Fibroblast of lung (primary cell): ENCODE measurements around the gene SENP8. TPM values are rescaled to one million over a fixed set of nuclear protein-coding genes. Genes with fewer than 3 reads are reported as not detected.

Experiments
- DNase-seq, 2 donors: peaks; one replicate each; pipeline versions ENCODE4 v3.0.0 to v3.0.0-alpha.2; 2010; ENCODE audit warnings: low read depth in 2 of 2
- H2AFZ ChIP-seq: 2 replicates; pipeline ENCODE4 v1.5.1; 2012; ENCODE audit warnings: low read length, control low read depth, inconsistent platforms
- H3K27ac ChIP-seq: 2 replicates; pipeline ENCODE4 v1.5.1; 2011; ENCODE audit warnings: low read length, control low read depth; ENCODE audit not compliant: insufficient read depth
- H3K27me3 ChIP-seq: 2 replicates; pipeline ENCODE4 v1.5.1; 2011; ENCODE audit warnings: mild to moderate bottlenecking, low read length; ENCODE audit not compliant: control insufficient read depth, insufficient read depth
- H3K36me3 ChIP-seq: 2 replicates; pipeline ENCODE4 v1.5.1; 2011; ENCODE audit warnings: low read length; ENCODE audit not compliant: control insufficient read depth, insufficient read depth
- H3K4me1 ChIP-seq: 2 replicates; pipeline ENCODE4 v1.5.1; 2011; ENCODE audit warnings: low read length; ENCODE audit not compliant: control insufficient read depth, insufficient read depth; ENCODE audit errors: extremely low read depth
- H3K4me2 ChIP-seq: 2 replicates; pipeline ENCODE4 v1.5.1; 2011; ENCODE audit warnings: low read length, control low read depth; ENCODE audit not compliant: insufficient read depth; ENCODE audit errors: extremely low read depth
- H3K4me3 ChIP-seq, 4 experiments: fragments of 200-600 bp in 1 of 4; sonication (generic) in 1 of 4; replicated peaks in 1 of 4; 2 replicates each; pipeline ENCODE4 v1.5.1; 2011 to 2016; ENCODE audit warnings: low read length in 4 of 4, low read depth in 3 of 4, mild to moderate bottlenecking in 3 of 4, control low read depth in 2 of 4, inconsistent platforms in 1 of 4, mixed read lengths in 1 of 4; ENCODE audit not compliant: insufficient read depth in 1 of 4; ENCODE audit errors: control extremely low read depth in 1 of 4
- H3K79me2 ChIP-seq: 2 replicates; pipeline ENCODE4 v1.5.1; 2012; ENCODE audit warnings: mild to moderate bottlenecking, low read length, inconsistent platforms; ENCODE audit not compliant: control insufficient read depth, insufficient read depth
- H3K9ac ChIP-seq: 2 replicates; pipeline ENCODE4 v1.5.1; 2011; ENCODE audit warnings: mild to moderate bottlenecking, low read length, control low read depth; ENCODE audit not compliant: insufficient read depth
- H3K9me3 ChIP-seq: 2 replicates; pipeline ENCODE4 v1.5.1; 2012; ENCODE audit warnings: low read depth, low read length; ENCODE audit not compliant: control insufficient read depth, insufficient read depth
- H4K20me1 ChIP-seq: 2 replicates; pipeline ENCODE4 v1.5.1; 2011; ENCODE audit warnings: low read length; ENCODE audit not compliant: control insufficient read depth, insufficient read depth; ENCODE audit errors: extremely low read depth
- EZH2 ChIP-seq: IDR thresholded peaks from 2 replicates; pipeline ENCODE4 v1.5.1; 2012; ENCODE audit warnings: low read length, control low read depth, mild to moderate bottlenecking; ENCODE audit errors: missing control alignments
- polyA plus RNA-seq, 2 donors: library from polyadenylated mRNA; depleted of rRNA in 1 of 2; stranded (reverse) in 1 of 2; unstranded in 1 of 2; fragments of >200 nt; gene quantifications; 2 replicates each; pipeline ENCODE4 v1.2.1, GENCODE V29; 2011 to 2012; ENCODE audit warnings: missing spikeins in 1 of 2
- total RNA-seq: library from RNA; depleted of rRNA; stranded (reverse); fragments of >200 nt; gene quantifications from 2 replicates; pipeline ENCODE4 v1.2.1, GENCODE V29; 2014
- TF ChIP-seq, protein P1 (sequence below), 2 donors: IDR thresholded peaks in 1 of 2; conservative IDR thresholded peaks in 1 of 2; 1 replicate in 1 of 2; 2 replicates in 1 of 2; pipeline ENCODE4 v1.5.1; 2011 to 2012; ENCODE audit warnings: low read length in 2 of 2, control low read depth in 1 of 2, inconsistent platforms in 1 of 2, low read depth in 1 of 2, mild to moderate bottlenecking in 1 of 2

SENP8 gene
- total and polyA plus RNA-seq, 2 donors (not counting 1 experiment from before 2014, with no cell fraction given) = 3.0 to 3.5 TPM

DNA sequence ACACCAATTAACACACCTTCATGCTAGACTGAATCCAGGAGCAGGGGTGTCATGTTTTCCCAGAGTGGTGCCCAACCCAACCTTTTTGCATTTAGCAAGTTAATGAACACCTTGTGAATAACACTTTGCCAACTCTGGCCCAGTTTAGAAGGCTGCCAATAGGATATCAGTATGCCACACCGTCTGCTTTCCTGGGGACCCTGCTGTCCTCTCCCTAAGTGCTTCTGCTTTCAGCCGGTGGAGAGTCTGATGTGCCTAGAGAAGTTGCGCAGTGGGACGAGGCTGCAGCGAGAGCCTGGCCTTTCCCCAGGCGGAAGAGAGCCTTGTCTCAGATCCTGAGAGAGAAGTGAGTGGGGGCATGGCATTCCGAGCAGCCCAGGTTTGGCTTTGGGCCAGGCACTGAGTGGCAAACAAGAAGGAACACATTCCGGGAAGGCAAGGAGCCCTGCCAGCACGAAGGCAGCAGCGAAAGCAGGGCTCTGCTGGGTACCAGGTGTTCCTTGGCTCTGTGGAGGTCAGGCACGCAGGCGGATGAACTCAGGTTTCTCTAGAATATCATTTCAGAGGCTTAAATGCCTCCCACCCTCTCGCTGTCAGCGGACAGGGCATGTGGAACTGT is 36.9 kb downstream of the SENP8 start:
- TF ChIP-seq EZH2 = no peak
- TF ChIP-seq, protein P1, sequence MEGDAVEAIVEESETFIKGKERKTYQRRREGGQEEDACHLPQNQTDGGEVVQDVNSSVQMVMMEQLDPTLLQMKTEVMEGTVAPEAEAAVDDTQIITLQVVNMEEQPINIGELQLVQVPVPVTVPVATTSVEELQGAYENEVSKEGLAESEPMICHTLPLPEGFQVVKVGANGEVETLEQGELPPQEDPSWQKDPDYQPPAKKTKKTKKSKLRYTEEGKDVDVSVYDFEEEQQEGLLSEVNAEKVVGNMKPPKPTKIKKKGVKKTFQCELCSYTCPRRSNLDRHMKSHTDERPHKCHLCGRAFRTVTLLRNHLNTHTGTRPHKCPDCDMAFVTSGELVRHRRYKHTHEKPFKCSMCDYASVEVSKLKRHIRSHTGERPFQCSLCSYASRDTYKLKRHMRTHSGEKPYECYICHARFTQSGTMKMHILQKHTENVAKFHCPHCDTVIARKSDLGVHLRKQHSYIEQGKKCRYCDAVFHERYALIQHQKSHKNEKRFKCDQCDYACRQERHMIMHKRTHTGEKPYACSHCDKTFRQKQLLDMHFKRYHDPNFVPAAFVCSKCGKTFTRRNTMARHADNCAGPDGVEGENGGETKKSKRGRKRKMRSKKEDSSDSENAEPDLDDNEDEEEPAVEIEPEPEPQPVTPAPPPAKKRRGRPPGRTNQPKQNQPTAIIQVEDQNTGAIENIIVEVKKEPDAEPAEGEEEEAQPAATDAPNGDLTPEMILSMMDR (conservative IDR thresholded peaks at IDR 0.05 in 1 of 2, IDR thresholded peaks at IDR 0.05 in 1 of 2; ENCODE audit: low read depth in 1 of 2, low read length in 2 of 2) = no peak
- Histone ChIP-seq H3K9me3 (no peaks in the 10 kb centered on the region), H2AFZ (peak overlapping the region; percentile 90), H4K20me1 (no peaks in the 10 kb centered on the region), H3K4me2 (peak overlapping the region; percentile 86), H3K27me3 (no peaks in the 10 kb centered on the region), H3K4me3 (peak overlapping the region in 3 of 4 experiments; percentile 49 to 77 (median 60)), H3K36me3 (no peaks in the 10 kb centered on the region), H3K27ac (no peak overlapping the region), H3K4me1 (peaks cover 2% of the 10 kb centered on the region), H3K79me2 (no peaks in the 10 kb centered on the region), H3K9ac (no peak overlapping the region)
- DNase-seq = peak in 1 of 2 donors; percentile 42

DNA sequence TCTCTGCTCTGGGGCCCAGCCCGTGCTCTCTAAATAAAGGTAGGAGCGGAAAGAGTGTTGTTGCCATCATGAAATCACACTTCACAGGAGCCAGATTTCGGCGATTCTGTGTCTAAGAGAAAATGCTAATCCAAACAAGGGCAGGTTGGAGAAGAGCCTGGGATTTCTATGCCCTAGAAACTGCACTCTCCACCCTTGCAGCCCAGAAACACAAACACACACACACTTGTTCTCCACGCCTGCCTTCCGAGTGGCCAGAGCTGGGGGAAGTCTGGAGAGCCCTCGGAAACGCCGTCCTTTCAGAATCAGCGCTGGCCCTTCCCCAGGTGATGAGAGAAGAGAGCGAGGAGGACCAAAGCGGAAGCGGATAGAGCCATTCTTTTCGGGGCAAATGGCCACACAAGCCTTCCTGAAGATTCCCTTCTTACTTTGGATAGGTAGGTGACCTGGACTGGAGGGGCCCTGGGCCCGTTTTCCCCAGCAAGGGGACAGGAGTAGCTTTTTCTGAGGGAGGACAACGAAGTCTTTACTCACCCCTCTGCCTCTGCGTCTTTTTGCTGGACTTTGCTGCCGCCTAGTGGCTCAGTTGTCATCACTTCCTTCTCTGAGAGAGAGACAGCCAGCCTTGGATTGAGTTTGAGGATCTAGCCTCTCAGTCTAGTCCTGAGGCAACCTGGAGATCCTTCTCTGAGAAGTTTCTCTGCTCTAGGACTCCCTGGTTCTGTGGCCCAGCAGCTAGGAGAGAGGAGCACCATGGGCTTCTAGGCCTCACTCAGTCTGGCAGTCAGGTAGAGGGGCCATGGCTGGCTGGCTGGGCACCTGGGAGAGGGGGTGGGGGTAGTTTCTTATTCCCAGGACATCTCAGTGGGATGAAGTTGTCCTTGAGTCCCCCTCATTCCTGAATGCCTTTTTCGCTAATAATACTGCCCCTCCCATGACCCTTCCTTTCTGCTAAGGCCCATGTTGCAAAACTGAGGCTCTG is 37.7 kb downstream of the SENP8 start:
- Histone ChIP-seq H3K79me2 (no peaks in the 10 kb centered on the region), H3K4me2 (peak overlapping the region; percentile 86), H3K27me3 (no peaks in the 10 kb centered on the region), H3K9ac (no peak overlapping the region), H3K27ac (no peak overlapping the region), H3K4me3 (peak overlapping the region; percentile 39 to 77 (median 54)), H4K20me1 (no peaks in the 10 kb centered on the region), H2AFZ (peak overlapping the region; percentile 90), H3K36me3 (no peaks in the 10 kb centered on the region), H3K4me1 (peaks cover 2% of the 10 kb centered on the region), H3K9me3 (no peaks in the 10 kb centered on the region)
- TF ChIP-seq EZH2 = no peak
- TF ChIP-seq, protein P1 (conservative IDR thresholded peaks at IDR 0.05 in 1 of 2, IDR thresholded peaks at IDR 0.05 in 1 of 2; ENCODE audit: low read depth in 1 of 2, low read length in 2 of 2) = peak; percentile 96 to 97
- peak; percentile 65 to 81 for DNase-seq

DNA sequence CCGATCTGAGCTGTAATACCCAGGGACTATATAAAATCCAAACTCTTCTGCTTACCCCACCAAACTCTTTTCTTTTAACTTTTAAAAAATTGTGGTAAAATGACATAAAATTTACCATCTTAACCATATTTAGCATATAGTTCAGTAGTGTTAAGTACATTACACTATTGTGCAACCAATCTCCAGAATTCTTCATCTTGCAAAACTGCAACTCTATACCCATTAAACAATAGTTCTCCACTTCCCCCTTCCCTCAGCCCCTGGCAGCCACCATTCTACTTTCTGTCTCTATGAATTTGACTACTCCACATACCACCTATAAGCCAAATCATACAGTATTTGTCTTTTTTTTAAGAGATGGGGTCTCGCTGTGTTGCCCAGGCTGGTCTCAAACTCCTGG is 38.7 kb downstream of the SENP8 start:
- peaks cover 2% of the 10 kb centered on the region for H3K4me1 ChIP-seq
- H3K27me3 ChIP-seq = peaks cover 5% of the 10 kb centered on the region
- no peaks in the 10 kb centered on the region for H4K20me1 ChIP-seq
- no peak overlapping the region for H3K27ac ChIP-seq
- DNase-seq = no peak
- no peak overlapping the region for H3K4me3 ChIP-seq
- no peak overlapping the region for H3K9ac ChIP-seq
- no peak for TF ChIP-seq EZH2
- TF ChIP-seq, protein P1 (conservative IDR thresholded peaks at IDR 0.05 in 1 of 2, IDR thresholded peaks at IDR 0.05 in 1 of 2; ENCODE audit: low read depth in 1 of 2, low read length in 2 of 2) = no peak
- H3K79me2 ChIP-seq = no peaks in the 10 kb centered on the region
- H3K4me2 ChIP-seq = no peak overlapping the region
- H3K9me3 ChIP-seq = no peaks in the 10 kb centered on the region
- H2AFZ ChIP-seq = no peak overlapping the region
- no peaks in the 10 kb centered on the region for H3K36me3 ChIP-seq
